NCI-H2081 (cell line): ENCODE results near the gene PRG2.

Source experiments
- DNase-seq, 2 experiments: peaks; one replicate each; lab custom pipeline; 2025; lab: John Stamatoyannopoulos, UW

PRG2 gene, protein sequence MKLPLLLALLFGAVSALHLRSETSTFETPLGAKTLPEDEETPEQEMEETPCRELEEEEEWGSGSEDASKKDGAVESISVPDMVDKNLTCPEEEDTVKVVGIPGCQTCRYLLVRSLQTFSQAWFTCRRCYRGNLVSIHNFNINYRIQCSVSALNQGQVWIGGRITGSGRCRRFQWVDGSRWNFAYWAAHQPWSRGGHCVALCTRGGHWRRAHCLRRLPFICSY

DNA sequence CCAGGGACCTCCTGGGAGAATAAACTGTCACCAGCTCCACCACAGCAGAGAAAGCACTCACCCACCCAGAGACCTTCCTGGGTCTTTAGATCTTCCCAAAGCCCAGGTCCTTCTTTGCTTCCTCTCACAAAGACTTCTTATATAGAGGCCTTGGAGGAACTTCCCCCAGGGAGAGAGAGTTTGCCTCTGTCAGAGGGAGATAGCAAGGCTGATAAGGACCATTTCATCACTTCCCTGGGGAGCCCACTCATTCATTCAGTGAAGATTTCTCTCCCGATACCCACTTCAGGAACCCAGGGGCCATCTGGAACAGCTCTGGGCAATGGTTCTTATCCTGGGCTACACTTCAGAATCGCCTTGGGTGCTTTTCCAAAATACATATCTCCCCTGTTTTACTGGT lies at the start of gene PRG2:
Gene PRG2, minus strand, starts transcription at position 116 of the 400 bp plus-strand sequence. CDS start 706 bp downstream, outside the sequence.
- DNase-seq, result no peak

DNA sequence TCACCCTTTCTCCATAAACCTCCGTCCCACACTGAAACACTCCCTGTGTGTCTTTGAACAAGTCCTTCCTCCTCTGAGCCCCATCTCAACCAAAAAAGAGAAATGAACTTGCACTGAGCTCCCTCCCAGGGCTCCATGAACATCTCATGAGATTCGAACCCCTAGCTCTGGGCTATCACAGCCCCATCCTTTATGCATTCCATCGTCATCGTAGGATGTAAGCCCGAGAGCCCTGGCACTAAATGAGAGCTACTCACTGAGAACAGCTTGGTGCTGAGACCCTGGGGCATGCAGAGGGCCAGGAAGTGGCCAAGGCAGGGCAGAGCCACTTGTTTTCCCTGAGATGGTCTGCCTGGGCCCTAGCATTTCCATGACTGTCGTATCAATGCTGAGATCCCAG lies 49.3 kb upstream of the PRG2 start:
- DNase-seq, result no peak

DNA sequence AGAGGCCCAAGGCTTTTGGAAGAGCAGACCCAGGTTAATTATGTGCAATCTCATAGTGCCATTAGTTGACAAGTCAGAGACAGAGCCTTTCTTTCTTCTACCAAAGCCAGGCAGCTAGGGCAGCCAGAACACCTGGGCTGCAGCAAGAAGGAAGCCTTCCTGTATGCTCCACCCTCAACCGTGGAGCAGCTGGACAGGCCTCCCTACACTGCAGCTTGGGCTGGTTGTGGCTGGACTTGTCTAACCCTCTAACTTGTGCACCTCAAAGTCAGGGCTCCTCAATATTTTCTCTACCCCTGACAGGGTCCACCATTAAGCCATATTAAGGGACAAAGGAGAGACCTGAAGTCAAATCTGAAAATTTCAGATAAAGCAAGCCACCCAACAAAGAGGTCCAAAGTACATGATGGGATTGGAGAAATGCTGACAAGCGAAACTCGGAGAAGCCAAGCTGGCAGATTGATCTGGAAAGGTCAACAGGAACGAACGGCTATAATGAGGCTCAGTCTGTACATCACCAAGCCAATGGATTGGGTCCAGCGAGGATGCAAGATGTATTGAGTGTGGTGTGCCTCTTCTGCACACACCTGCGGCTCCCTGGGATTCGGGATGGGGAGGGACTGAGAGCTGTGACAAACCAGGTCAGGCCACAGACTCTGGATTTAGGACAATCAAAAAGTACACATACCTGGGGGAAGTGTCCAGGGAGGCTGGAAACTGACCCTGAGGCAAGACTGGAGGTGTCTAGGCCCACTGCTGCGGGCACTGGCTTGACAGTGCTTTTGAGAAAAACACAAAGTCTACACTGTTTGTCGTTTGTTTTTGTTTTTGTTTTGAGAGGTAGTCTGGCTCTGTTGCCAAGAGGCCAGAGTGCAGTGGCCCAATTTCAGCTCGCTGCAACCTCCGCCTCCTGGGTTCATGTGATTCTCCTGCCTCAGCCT lies 48.2 kb upstream of the PRG2 start:
- DNase-seq, result no peak

- no peak for DNase-seq
Observed at GRCh38 chr11:57436031-57436430, 45.6 kb upstream of the PRG2 start.

GRCh38 chr11:57434640-57435546 lies 44.4 kb upstream of the PRG2 start:
- DNase-seq, result no peak

GRCh38 chr11:57432714-57433163 lies 42.3 kb upstream of the PRG2 start:
- DNase-seq, result no peak

DNA sequence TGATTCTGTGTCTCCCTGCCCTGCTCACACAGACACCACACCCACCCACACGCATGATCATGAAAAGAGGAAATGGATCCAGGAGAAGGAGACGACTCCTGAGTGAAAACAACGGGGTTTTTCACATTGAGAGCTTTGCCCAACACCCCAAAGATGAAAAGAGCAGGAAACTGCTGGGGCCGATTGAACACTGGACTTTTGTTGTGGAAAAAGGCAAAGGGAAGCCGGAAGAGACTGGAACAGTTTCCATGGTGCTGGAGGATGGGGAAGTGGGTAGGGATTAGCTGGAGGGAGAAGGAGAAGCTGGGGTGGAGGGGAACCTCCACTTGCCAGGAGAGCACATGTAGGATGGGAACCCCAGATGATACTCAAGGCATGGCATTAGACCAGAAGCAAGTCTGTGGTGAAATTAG lies 41.7 kb upstream of the PRG2 start:
- no peak for DNase-seq

DNA sequence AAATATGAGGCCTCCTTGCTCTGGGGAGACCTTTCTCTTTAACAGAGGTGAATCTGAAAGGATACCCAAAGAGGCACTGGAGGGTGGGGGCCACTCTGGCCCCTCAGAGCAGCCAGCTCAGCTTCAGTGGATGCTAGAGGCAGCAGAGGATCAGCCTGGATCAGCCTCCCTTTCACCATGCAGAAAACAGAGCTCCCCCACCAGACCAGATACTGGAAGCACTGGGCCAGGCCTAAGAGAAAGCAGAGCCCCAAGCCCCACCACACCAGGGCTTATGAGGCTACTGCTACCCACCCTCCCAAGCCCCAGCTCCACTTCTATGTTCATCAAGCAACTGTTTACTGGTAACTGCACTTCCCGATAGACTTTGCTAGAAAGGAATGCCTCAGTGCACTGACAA lies 40.5 kb upstream of the PRG2 start:
- DNase-seq, result no peak

- DNase-seq, result peak in 1 of 2 experiments; percentile 5
Observed at GRCh38 chr11:57429946-57430345, 39.5 kb upstream of the PRG2 start.

DNA sequence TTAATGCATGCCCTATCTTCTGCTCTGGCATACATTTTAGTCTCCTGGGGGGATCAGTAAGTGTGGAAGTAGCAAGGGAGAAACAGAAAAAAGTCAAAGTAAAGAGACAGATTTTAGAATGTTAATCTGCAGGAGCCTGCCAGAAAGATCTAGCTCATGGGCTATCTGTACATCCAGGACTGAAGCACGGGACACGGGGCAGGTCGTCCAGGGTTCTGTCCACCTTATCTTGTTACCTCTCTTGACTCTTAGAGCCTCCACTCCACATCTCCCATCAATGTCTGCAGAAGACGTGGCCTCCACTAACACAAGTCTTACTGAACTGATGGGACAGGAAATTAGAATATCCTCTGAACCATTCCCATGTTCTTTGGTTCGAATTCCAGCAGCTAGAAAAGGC lies 38.2 kb upstream of the PRG2 start:
- DNase-seq, result no peak

GRCh38 chr11:57427727-57428082 lies 37.3 kb upstream of the PRG2 start:
- no peak for DNase-seq

DNA sequence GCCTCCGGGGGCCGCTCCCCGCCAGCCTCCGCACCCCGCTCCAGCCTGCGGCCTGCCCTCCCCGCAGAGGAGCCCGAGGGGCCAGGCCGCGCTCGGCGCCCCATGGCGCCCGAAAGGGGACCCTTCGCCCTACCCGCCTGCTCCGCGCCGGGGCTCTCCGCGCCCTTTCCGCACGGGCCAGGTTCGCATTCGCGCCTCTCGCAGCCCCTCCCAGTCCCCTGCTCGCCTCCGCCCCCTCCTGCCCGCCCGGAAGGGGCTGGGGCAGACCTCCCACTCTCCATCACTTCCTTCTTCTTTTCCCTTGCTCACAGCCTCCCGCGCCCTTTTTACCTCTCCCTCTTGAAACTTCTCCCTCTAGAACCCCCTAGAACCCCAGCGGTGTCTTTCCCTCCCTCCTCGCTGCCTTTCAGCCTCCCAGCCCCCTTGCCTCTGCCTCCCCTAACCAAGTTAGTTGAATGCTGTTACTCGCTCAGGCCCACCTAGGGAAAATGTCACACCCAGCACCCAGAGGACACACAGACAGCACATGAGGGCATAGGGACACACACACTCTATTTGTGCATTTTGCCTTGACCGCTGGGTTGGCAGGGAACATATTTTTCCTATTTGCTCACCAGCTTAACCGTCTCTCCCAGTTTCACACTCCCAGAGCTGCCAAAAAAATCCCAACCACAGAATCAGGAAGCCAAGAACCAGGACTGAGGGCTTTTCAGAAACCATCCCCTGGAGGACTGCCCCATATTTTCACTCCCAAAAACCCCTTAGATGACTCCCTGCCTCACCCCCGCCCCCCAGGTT lies 36.7 kb upstream of the PRG2 start, which contains the start of gene SLC43A3:
Gene SLC43A3, minus strand, starts transcription at position 193 of the 798 bp plus-strand sequence. CDS start 949 bp downstream, outside the sequence.
- no peak for DNase-seq

DNA sequence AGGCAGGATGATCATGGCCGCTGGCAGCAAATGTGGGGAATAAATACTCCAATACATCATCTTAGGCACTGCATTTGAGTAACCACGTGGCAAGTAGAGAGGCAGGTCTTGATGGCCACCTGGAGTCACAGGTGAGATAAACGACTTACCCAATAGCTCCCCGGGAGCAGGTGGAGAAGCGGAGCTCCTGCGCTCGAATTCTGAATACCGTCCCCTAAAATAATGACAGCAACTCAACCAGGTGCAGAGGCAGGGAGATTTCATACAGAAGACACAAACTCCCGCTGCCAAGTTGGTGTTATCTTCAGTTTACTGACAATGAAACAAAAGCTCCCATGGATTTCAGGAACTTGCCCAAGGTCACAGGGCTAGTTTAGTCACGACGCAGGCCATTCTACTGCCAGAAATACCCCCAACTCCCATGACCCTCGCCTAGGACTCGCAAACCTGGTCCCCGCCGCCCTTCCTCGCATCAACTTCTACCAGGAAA lies 36.0 kb upstream of the PRG2 start:
- no peak for DNase-seq

DNA sequence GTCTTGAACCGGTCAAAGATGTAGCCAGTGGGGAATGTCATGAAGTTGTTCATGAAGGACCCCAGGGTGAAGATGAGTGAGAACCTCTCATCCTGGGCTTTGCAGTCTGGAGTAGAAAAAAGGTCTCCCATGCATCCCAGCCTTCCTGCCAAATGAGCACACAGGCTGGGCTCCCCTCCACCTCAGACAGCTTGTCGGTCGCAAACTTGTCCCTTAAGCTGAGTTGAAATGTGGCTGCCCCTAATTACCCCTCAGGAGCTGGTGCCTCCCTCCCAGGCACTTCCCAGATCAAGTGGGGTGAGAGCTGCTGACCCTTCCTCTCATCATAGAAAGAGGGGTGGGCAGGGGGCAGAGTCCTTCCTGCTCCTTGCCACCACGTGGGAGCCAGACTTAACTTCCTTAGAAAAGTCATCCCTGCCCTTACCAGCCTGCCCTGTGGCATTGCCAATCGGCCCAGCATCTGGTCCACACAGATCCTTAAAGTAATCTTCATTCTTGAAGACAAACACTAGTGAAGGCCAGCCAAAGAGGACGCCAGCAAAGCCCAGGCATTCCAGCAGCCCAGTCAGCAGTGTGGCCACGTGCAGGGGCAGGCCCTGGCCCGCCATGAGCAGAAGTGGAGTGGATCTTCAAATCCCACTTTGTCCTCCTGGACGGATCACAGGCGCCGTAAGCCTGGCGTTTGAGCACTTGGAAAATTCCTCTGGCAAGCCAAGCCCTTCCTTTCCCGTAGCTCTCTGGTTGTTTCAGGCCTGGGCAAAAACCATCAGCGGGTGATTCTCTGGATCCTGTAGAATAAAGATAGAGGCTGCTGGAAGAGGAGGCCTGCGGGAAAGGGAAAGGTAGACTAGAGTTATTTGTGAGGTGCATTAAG lies 35.4 kb upstream of the PRG2 start:
- DNase-seq, result no peak

DNA sequence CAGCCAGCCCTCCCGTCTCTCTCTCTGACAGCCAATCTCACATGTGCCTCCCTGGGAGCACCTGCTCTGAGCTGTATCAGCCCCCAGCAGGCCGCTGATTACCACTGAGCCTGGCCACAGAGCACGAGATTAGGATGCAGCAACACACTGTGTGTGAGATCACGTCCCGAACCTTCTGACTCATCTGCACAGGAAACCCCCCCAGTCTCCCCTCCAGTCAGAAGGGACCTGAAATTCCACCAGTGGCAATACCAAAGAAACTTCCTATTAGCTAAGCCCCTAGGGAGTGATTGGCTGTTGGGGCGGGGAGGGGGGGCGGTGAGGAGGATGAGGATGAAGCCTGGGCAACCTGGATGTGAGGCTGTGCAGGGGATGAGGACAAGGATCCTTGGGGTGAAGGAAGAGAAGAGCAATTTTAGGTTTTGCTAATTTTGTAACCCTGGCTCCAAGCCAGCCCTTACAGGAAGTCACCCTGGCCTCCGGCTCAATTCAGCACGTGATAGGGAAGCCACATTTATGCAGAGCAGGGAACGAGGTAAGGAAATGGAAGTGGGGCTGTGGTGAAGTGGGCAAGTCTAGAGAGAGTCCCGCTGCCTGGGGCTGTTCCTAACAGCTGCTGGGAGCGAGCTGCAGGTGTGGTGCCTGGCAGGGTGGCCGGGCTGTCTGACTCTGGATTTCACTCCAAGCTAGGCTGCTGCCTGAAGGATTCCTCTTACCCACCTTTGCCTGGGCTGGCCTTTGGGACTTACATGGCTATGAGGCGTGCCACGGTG lies 34.5 kb upstream of the PRG2 start:
- DNase-seq, result peak in 1 of 2 experiments; percentile 35

DNA sequence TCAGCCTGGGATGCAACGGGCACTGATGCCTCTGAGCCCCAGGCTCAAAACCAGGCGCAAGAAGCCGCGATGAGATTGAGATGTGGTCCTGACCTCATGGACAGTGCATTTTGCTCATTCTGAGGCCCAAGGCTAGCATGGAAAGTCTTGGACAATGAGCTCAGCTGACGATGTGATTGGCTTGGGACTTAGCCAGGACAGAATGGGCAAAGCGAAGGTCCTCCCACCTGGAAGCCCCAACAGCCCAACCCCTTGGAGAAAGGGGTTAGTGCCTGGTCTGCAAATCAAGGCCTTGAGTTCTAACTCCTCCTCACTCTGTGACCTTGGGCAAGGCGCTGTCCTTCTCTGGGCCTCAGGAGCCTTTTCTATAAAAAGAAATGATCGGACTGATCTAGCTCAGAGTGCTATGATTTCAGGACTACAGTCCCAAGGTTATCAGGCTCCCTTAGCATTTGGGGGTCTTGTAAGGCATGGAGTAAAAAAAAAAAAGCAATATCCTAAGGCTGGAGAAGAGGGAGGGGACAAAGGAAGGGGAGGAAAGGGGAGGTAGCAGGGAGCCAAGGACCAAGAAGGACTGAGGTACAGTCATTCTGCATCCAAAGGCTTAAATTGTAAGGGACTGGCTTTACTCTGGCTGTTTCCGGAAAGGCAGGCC lies 33.8 kb upstream of the PRG2 start:
- no peak for DNase-seq

DNA sequence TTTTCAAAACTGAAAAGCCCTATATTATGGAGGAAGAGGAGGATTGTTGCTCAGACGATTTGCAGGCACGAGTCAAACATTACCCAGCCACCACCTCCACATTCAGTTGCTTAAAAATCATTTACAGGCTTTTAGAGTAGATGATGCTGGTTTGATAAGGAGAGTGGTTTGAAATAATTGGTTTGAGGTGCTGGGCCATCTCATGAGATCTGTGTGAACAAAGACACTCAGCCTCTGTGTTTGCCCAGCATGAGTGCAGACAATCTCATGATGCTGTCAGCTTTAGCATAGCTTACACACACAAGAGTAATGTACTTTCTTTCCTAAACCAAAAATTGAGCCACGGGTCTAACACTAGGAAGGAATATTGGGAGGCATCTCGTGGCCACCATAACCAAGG lies 32.2 kb upstream of the PRG2 start:
- no peak for DNase-seq

DNA sequence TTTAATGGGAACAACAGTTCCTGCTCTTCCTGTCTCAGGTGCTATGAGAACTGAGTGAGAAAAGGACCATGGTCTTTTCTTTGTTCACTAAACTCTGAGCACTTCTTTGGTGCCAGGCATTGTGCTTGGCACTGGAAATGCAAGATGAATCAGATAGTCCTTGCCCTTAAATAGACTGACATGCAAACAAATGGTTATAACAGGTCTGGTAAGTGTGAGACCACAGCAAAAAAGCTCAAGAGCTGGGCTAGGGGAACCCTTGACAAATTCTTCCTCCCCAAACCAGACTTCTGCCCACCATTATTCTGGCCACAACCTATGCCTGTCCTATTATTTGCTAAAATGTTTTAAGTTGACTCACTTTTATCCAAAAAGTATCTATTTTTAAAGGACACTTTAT lies 31.4 kb upstream of the PRG2 start:
- DNase-seq, result no peak

GRCh38 chr11:57421066-57421465 lies 30.6 kb upstream of the PRG2 start:
- DNase-seq, result no peak
